Measurements from ENCODE around the gene IGF2.
"Not testable (repeated sequence)": the region's sequence is repeated elsewhere in the genome, so short reads cannot be mapped to it uniquely, and the experiment has no call there.

IGF2 gene, protein sequence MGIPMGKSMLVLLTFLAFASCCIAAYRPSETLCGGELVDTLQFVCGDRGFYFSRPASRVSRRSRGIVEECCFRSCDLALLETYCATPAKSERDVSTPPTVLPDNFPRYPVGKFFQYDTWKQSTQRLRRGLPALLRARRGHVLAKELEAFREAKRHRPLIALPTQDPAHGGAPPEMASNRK

DNA sequence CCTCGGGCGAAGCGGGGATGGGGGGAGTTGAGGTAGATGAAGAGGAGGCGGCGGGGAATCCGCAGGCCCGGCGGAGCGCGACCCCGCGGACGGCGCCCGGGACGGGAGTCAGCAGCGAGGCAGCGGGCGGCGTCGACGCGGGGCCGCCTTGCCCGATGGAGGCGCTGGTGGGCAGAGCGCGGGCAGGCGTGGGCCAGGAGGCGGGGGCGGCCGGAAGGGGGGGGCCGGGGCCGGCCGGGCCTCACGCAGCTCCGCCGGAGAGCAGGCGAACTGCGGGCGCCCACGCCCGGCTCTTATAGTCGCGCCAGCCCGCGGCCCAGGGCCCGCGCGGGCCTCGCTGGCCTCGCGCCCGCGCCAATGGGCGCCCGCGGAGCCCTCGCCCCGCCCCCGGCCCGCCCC is at the start of gene IGF2:
IGF2 (minus strand) TSS at position 267 of the 399 bp plus-strand sequence. CDS start 3,866 bp downstream, outside the sequence.
- in situ Hi-C loops (cut with MboI; ENCODE audit: low sequenced_read_pairs): no loop called here

DNA sequence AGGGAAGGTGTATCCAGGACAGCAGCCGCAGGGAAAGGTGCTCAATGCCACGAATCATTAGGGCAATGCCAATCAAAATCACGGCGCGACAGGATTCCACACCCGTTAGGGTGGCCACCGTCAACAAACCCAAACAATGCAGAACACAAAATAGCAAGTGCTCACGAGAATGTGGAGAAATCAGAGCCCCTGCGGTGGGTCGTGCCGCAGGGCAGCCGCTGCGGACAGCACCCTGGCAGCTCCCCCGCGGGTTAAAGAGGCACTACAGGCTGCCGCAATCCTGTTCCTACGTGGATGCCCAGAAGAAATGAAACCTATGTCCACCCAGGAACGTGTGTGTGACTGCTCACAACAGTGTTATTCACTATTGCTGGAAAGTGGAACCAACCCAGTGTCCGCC is 49.6 kb upstream of the IGF2 start:
- in situ Hi-C loops (cut with MboI; ENCODE audit: low sequenced_read_pairs): no loop called here

DNA sequence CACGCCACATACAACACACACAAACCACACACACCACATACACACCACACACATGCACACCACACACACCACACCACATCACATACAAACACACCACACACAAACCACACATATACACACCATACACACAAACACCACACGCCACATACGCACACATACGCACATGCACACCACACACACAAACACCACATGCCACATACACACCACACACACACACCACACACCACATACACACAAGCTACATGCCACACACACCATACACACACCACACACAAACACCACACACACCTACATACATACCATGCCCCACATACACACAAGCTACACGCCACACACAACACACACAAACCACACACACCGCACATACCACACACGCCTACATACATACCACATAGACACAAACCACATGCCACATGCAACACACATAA is 48.1 kb upstream of the IGF2 start:
- in situ Hi-C loops (cut with MboI; ENCODE audit: low sequenced_read_pairs): no loop called here

DNA sequence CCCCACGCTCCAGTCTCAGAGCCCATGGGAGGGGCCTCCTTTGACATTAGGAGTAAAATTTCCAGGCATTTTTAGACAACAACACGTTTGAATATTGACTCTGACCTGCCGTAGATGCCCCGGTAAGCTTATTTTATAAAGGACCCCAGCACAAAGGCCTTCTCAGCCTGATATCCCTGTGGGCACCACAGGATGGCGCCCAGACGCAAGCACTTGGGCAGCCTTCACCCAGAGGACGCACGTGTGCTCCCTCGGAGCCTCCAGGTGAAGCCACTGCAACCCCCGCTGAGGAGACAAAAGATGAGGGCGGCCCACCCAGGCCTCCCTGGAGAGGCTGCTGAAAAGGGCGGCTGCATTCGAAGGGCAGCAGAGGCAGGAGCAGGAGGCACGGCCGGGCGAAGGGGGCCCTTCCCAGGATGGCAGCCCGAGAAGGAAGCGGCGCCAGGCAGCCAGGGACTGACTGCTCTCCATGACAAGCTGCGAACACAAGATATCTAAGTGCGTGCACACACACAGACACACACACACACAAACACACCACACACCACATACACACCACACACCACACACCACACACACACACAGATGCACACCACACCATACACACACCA is 47.6 kb upstream of the IGF2 start:
- in situ Hi-C loops (cut with MboI; ENCODE audit: low sequenced_read_pairs): no loop called here

DNA sequence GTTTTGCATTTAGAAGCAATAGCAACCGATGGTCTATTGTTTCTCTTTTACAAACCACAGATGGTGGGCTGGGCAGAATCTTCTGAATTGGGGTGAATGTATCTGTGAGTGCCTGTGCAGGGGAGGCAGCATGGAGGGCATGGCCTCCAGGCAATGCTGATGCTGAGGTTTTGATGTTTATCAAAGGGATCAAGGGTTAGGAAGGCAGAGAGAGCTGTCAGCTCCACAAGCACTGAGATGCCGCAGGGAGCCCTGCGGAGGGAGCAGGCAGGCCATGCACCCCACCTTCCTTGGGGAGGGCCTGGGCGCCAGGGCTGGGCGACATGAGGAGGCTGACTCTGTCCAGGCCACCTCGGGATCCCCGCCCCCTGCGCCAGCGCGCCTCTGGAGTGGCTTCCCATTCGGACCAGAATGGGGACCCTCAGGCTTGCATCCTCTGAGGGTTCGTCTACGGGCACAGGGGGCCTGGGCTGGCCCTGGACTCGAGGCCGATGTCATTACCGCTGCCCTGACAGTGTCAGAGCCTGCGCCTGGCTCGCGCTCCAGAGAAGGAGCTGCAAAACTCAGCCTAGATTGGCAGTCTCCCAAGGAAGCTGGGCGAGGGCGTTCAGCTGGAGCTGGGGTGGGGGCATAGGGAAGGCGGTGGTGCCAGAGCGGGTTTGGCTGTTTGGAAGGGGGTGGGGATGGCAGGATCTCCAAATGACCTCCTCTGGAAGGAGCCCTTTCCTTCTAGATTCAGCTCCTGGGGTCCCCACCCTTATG is 46.3 kb upstream of the IGF2 start:
- in situ Hi-C loops (cut with MboI; ENCODE audit: low sequenced_read_pairs): no loop called here

DNA sequence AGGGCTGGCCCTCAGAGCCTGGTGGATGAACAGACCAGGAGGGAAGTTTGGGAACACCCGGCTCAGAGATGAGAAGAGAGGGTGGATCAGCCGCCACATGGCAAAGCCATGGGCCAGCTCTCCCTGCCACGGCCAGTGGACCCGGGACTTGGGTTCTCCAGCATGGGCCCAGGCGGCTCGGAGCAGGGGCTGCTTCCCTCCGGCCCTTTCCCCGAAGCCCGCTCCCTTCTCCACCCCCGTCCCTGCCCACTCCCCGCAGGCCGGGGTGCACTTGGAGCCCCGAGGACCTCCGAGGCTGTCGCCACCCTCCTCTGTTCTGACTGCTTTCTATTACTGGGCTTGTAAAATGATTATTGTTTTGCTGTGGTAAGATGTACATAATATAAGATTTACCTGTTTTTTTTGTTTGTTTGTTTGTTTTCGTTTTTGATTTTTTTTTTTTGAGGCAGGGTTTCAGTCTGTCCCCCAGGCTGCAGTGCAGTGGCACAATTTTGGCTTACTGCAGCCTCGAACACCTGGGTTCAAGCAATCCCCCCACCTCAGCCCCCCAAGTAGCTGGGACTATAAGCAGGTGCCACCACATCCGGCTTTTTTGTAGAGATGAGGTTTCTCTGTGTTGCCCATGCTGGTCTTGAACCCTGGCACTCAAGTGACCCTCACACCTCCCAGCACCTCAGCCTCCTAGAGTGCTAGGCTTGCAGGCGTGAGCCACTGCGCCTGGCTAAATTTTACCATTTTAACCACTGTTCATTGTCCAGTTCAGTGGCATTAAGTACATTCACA is 43.7 kb upstream of the IGF2 start:
- in situ Hi-C loops (cut with MboI; ENCODE audit: low sequenced_read_pairs): no loop called here

DNA sequence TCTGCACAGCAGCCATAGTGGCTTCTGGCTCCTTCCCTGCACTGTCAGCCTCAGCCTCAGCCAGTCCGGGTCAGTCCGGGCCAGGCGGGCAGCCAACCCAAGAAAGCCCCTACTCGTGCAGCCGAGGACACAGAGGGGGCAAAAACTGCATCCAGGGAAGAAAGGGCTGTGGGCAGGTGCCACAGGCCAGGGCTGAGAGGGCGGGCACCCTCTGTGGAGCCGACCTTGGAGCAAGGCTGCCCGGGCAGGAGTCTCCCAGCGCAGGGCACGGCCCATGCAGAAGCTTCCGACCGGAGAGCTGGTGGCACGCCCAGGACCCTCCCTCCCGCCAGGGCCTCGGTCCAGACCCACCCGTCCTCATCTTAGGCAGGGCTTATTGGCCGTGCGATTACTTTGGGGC is 42.9 kb upstream of the IGF2 start:
- in situ Hi-C loops (cut with MboI; ENCODE audit: low sequenced_read_pairs): no loop called here

DNA sequence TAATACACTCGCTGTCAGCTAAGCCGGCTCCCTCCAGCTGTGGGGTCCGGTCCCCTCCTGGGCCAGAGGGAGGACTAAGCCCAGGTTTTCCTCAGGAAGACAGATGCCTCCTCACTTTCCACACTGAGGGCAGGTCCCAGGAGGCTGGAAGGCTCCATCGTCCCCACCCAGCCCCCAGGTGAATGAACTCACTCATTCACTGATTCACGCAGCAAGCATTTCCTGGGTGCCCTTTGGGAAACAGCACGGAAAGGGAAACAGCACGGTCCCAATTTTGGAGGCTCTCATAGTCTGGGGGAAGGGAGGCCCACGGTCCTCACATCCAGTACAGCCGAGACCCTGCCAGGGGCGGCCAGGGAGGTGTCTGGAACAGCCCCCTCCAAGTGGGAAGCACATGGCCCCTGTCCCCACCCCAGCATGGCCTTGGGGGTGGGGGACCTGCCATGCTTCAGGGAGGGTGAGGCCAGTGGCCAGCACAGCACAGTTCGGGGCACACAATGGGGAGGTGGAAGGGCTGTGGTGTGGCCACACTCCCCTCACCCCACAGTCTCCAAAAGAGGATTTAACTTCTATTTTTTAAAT is 41.7 kb upstream of the IGF2 start:
- in situ Hi-C loops (cut with MboI; ENCODE audit: low sequenced_read_pairs): no loop called here

DNA sequence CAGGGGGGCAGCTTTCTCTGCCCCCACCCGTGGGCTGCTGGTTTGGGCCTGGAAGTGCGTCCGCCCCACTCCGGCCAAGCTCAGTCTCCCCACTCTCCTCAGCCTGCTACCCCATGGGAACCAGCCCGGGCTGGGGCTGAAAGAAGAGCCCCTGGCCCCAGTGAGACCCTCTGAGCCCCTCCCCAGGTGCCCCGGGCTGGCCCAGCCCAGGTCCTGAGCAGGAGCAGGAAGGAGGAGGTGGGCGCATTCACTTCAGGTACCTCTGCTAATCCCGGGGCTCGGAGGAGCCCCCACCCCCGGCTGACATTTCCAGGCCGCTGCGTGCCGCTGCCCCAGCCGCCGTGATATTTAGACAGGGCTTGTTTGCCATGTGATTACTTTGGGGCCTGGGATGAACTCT is 41.2 kb upstream of the IGF2 start:
- in situ Hi-C loops (cut with MboI; ENCODE audit: low sequenced_read_pairs): no loop called here

DNA sequence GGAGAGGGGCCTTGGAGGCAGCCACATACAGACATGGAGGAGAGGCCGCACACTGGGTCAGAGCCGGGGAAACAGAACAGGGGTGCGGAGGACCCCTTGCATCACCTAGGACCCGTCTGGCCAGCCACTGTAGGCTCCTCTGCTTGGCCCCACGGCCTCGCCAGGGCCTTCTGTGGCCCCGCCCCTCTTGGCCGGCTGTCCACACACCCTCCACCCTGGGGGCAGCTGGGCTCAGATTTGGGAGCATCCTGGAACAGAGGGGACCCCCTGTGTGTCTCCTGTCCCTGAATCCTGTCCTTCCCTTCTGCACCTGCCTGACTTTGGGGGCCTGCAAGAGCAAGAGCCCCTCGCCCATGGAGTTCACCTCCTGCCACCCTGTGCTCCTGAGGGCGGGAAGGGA is 40.3 kb upstream of the IGF2 start:
- in situ Hi-C loops (cut with MboI; ENCODE audit: low sequenced_read_pairs): no loop called here

DNA sequence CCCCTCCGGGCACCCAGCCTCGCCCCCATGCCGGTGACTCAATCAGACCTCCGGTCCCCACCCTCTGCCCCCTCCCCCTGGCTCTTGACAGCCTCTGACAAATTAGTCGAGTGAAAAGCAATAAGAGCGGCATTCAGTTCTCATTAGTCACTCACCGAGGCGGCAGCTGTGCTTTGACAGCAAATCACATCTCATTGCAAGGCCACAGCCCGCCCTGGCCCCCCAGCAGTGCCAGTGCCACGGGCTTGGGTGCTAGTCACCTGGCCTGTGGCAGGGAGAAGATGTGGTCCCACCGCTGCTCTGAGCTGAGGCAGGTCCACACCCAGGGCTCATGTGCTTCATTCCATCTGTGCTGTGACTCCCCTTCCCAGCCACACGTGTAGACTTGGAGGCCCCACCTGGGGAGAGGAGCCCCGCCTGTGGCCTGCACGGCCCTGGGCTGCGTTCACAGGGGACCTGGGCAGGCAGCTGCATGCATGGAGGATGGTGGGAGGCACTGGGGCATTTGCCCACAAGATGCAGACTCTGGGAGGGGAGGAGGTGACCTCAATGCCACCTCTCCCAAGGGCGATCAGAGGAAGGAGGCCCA is 39.8 kb upstream of the IGF2 start:
- in situ Hi-C loops (cut with MboI; ENCODE audit: low sequenced_read_pairs): no loop called here

DNA sequence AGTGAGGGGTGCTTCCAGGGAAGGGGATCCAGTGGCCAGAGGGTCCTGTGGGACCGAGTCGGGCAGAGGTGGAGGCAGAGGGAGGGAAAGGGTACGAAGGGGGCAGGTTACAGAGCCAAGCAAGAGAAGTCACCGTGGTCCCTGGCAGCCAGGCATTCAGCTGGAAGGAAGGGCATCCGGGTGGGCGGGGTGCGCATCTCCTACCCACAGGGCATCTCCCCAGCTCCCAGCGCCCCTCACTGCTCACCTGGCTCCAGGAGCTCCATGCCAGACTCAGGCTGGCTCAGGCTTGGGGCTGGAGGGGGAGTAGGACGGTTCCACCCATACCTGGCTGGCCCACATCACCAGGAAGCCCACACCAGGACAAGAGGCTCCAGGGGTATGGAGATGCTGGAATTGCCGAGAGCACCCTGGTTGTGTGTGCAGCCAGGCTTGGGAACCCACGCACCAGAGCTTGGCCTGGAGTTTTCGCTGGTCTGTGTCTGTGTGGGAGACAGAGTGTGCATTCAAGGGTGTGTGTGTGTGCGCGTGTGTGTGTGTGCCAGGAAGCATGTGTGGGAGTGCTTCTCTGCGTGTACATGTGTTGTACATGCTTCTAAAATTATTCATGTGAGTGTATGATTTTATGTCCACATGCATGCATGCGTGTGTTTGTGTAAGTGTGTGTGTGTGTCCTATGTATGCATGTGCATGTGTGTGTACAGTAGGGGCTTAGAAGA is 39.0 kb upstream of the IGF2 start:
- in situ Hi-C loops (cut with MboI; ENCODE audit: low sequenced_read_pairs): not testable (repeated sequence)

DNA sequence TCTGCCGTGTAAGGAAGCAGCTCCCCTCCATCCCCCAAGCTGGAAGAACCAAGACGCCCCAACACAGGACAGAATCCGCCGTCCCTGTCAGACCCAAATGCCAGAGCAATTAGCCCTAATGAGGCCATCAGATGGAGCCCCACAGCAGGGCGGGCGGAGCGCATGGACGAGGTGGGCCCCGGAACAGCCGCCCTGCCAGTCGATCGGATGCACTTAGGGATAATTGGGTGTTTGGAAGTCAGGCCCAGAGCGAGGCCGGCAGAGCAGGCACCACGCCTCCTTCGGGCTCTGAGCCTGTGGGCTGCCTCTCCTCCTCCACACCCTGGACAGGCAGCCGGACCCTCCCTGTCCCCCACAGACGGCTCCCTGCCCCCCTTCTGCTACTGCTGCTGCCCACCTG is 37.9 kb upstream of the IGF2 start:
- in situ Hi-C loops (cut with MboI; ENCODE audit: low sequenced_read_pairs): no loop called here

DNA sequence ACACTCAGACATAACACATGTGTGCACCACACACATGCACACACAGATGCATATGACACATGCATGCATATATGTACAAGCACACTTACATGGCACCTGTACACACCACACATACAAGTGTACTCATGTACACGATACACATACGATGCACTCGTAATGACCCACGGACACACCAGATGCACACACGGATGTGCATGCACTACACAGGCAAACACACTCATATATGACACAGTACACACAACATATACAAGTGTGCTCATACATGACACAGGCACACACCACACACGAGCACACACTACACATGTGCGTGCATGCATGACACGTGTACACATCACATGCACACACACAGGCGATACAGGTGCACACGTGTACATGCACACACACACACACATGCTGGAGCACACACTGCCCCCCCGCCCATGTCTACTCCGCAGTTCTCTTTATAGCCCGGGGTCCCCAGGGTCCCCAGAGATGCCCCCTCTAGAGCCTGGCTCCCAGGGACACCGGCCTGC is 37.3 kb upstream of the IGF2 start:
- in situ Hi-C loops (cut with MboI; ENCODE audit: low sequenced_read_pairs): no loop called here

DNA sequence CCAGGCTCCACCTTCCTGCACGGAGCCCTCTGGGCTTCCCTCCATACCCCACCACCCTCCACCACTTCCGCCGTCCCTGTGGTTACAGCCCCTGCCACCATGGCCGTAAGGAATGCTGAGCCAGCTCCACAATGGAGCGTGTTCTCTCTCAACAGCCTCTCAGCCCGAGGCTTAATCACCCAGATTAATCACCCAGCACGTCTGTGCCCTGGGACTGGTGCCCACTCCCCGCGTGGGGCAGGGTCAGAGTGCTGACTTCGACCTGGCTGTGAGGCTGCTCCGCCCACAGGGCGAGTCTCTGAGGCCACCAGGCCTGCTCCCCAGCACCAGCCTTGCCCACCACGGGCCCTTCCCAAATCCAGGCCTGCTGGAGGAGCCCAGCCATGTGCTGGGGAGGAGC is 36.5 kb upstream of the IGF2 start:
- in situ Hi-C loops (cut with MboI; ENCODE audit: low sequenced_read_pairs): no loop called here

DNA sequence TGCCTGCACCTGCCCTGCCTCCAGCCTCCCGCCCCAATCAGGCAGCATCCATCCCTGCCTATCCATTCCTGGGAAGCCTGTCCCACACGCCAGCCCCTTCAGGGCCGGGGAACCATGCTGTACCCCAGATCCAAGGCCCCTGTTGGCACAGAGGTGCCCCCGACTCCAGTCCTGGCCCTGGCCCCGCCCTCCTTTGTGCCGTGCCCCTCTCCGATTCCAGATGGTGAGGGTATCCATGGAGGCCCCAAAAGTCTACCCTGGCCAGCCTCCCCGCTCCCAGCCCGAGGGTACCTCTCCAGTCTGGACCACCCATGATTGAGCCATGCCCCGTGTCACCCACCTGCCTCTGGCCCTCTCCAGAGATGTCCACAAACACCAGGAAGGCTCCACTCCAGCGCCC is 35.2 kb upstream of the IGF2 start:
- in situ Hi-C loops (cut with MboI; ENCODE audit: low sequenced_read_pairs): no loop called here

DNA sequence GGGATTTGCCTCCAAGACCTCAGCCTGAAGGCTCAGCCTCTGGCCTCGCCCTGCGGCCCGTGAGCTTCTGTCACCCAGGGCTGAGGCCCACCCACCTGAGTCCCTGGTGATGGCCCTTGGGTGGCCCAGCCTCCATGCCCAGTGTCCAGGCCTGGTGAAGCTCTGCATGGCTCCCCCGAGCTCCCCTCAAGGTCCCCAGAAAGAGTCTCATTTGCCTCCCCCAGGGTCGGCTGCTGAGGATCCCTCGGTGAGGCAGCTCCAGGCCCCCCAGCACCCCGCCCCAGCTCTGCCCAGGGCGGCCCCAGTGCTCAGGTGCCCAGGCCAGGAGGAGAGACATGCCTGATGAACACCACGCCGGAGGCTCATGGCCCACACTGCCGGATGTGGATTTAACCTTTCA is 34.6 kb upstream of the IGF2 start:
- in situ Hi-C loops (cut with MboI; ENCODE audit: low sequenced_read_pairs): no loop called here

DNA sequence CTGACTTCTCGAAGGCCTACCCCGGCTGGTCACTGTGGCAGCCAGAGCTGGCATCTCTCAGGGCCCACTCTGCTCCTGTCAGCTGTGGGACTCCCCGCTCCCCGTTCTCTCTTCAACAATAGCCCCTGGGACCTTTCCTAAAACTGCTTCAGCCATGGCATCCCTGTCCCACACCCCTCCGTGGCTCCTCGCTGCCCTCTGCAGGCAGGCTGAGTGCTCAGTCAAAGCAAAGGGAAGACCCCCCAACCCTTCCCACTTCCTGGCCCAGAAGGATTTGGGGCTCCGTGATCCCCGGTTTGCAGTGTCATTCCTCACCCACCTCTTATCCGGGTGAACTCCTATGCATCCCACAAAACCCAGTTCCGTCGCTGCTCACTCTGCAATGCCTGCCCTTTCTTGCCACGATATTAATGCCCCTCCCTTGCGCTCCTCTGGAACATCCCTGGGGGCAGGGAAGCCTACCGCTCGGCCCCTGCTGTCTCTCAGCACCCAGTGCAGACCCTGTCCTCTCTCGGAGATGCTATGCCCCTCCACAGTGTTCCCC is 34.0 kb upstream of the IGF2 start:
- in situ Hi-C loops (cut with MboI; ENCODE audit: low sequenced_read_pairs): no loop called here

DNA sequence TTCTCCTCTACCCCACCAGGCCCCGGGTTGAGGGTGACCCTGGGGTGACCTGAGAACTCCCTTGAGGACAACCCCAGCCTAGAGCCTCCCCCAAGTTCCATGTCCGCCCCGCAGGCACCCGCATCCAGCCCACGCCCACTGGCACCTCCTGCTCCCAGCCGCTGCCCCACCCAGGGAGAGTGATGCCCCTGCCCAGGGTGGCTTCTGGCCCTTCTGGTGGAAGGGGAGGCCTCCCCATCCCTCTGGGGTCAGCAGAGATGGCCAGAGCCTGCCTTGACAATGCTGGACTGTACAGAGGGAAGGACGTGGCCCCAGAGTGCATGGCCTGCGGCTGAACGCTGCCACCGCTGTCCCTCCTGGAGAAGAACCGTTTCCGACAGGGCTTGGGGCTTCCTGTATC is 33.5 kb upstream of the IGF2 start:
- in situ Hi-C loops (cut with MboI; ENCODE audit: low sequenced_read_pairs): no loop called here

DNA sequence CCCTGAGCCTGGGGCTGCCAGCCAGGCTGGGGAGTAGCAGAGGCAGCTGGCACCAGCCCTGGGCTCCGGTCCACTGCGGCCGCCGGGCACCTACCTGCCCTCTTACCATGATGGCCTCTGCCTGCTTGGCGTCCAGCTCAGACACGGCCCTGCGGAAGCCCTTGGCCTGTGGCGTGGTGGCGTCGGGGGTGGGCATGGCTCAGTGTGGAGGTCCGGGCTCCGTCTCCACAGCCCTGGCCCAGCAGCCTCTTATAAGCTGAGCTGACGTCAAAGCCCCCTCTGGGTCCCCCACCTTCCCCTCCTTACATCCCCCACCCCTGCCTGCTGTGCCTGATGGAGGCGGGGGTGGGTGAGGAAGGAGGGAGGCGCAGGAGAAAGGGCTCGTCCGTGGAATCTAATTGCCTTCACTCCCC is 32.4 kb upstream of the IGF2 start, which contains the start of gene TH:
TH (minus strand) TSS at position 225 of the 413 bp plus-strand sequence; CDS start at position 196, 29 bp downstream.
- in situ Hi-C loops (cut with MboI; ENCODE audit: low sequenced_read_pairs): no loop called here

Measured in hTERT RPE-1 (cell line).